ENCODE data around the gene VGLL2.

Gene VGLL2

DNA sequence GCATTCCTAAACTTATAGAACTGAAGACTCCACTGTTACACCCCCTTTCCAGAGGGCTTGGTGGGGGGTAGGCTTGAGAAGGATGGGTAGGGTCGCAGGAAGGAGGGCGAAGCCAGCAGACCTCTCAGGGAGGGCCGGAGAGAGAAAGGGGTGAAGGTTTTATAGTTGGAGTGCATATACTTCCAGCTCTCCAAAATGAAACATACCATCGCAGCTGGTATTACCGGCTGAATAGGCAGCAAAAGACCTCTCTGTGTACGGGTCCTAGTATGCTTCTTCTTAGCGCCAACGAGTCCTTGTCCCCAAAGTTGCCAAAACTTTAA lies 1.0 kb upstream of the VGLL2 start:
- peak overlapping the region; percentile 33 for H3K4me3 ChIP-seq (ENCODE audit: insufficient read length, low read depth)
- no peak for DNase-seq (ENCODE audit: low read depth, low spot score)

GRCh38 chr6:117264692-117265409 lies 507 bp upstream of the VGLL2 start:
- peaks cover 79% of the 10 kb centered on the region for H3K27me3 ChIP-seq (ENCODE audit: insufficient read depth, insufficient read length)

More for the DNA sequence above, 1.0 kb upstream of the VGLL2 start:
- no peak for TF ChIP-seq SUZ12 (IDR thresholded peaks at IDR 0.05; ENCODE audit: extremely low read depth, insufficient read depth, insufficient read length)
- no peak for TF ChIP-seq YY1 (IDR thresholded peaks at IDR 0.05; ENCODE audit: insufficient read depth, insufficient read length)
- no peak for TF ChIP-seq ZNF274 (IDR thresholded peaks at IDR 0.05; ENCODE audit: low read depth, low read length)
- no peaks in the 10 kb centered on the region for H3K36me3 ChIP-seq (ENCODE audit: insufficient read depth, insufficient read length, low read length)
- no peak overlapping the region for H3K9ac ChIP-seq (ENCODE audit: insufficient read length, low read depth)
- H3K9me3 ChIP-seq (ENCODE audit: insufficient read depth, low read length): no peaks in the 10 kb centered on the region
- no peaks in the 10 kb centered on the region for H3K4me1 ChIP-seq (ENCODE audit: insufficient read depth, insufficient read length)
- H3K27me3 ChIP-seq (ENCODE audit: insufficient read depth, insufficient read length): peaks cover 74% of the 10 kb centered on the region

GRCh38 chr6:117266257-117267053 lies 1.1 kb downstream of the VGLL2 start:
- Histone ChIP-seq H3K9ac (ENCODE audit: insufficient read length, low read depth) (peak overlapping the region; percentile 74), H3K27me3 (ENCODE audit: insufficient read depth, insufficient read length) (peaks cover 94% of the 10 kb centered on the region), H3K4me1 (ENCODE audit: insufficient read depth, insufficient read length) (no peaks in the 10 kb centered on the region), H3K9me3 (ENCODE audit: insufficient read depth, low read length) (no peaks in the 10 kb centered on the region), H3K4me3 (ENCODE audit: insufficient read length, low read depth) (peak overlapping the region; percentile 43), H3K36me3 (ENCODE audit: insufficient read depth, insufficient read length, low read length) (no peaks in the 10 kb centered on the region)
- TF ChIP-seq YY1 (IDR thresholded peaks at IDR 0.05; ENCODE audit: insufficient read depth, insufficient read length) (no peak), SUZ12 (IDR thresholded peaks at IDR 0.05; ENCODE audit: extremely low read depth, insufficient read depth, insufficient read length) (peak; percentile 4)
- DNase-seq (ENCODE audit: low read depth, low spot score): no peak

More at GRCh38 chr6:117264692-117265409, 507 bp upstream of the VGLL2 start:
- Histone ChIP-seq H3K9ac (ENCODE audit: insufficient read length, low read depth) (peak overlapping the region; percentile 67), H3K9me3 (ENCODE audit: insufficient read depth, low read length) (no peaks in the 10 kb centered on the region), H3K36me3 (ENCODE audit: insufficient read depth, insufficient read length, low read length) (no peaks in the 10 kb centered on the region), H3K4me3 (ENCODE audit: insufficient read length, low read depth) (peak overlapping the region; percentile 33), H3K4me1 (ENCODE audit: insufficient read depth, insufficient read length) (no peaks in the 10 kb centered on the region)
- no peak for DNase-seq (ENCODE audit: low read depth, low spot score)
- TF ChIP-seq ZNF274 (IDR thresholded peaks at IDR 0.05; ENCODE audit: low read depth, low read length): no peak
- no peak for TF ChIP-seq YY1 (IDR thresholded peaks at IDR 0.05; ENCODE audit: insufficient read depth, insufficient read length)
- TF ChIP-seq SUZ12 (IDR thresholded peaks at IDR 0.05; ENCODE audit: extremely low read depth, insufficient read depth, insufficient read length): no peak

- DNase-seq (ENCODE audit: low read depth, low spot score): no peak
- H3K27me3 ChIP-seq (ENCODE audit: insufficient read depth, insufficient read length): peaks cover 98% of the 10 kb centered on the region
- no peaks in the 10 kb centered on the region for H3K4me1 ChIP-seq (ENCODE audit: insufficient read depth, insufficient read length)
- TF ChIP-seq SUZ12 (IDR thresholded peaks at IDR 0.05; ENCODE audit: extremely low read depth, insufficient read depth, insufficient read length): no peak
- no peak for TF ChIP-seq ZNF274 (IDR thresholded peaks at IDR 0.05; ENCODE audit: low read depth, low read length)
- no peak for TF ChIP-seq YY1 (IDR thresholded peaks at IDR 0.05; ENCODE audit: insufficient read depth, insufficient read length)
- no peak overlapping the region for H3K9ac ChIP-seq (ENCODE audit: insufficient read length, low read depth)
- no peaks in the 10 kb centered on the region for H3K9me3 ChIP-seq (ENCODE audit: insufficient read depth, low read length)
- no peak overlapping the region for H3K4me3 ChIP-seq (ENCODE audit: insufficient read length, low read depth)
- H3K36me3 ChIP-seq (ENCODE audit: insufficient read depth, insufficient read length, low read length): no peaks in the 10 kb centered on the region
Observed at GRCh38 chr6:117267054-117267347, 1.6 kb downstream of the VGLL2 start.

- Histone ChIP-seq H3K36me3 (ENCODE audit: insufficient read depth, insufficient read length, low read length) (no peaks in the 10 kb centered on the region), H3K9me3 (ENCODE audit: insufficient read depth, low read length) (no peaks in the 10 kb centered on the region), H3K9ac (ENCODE audit: insufficient read length, low read depth) (no peak overlapping the region), H3K4me1 (ENCODE audit: insufficient read depth, insufficient read length) (no peaks in the 10 kb centered on the region), H3K4me3 (ENCODE audit: insufficient read length, low read depth) (no peak overlapping the region), H3K27me3 (ENCODE audit: insufficient read depth, insufficient read length) (peaks cover 98% of the 10 kb centered on the region)
- no peak for TF ChIP-seq ZNF274 (IDR thresholded peaks at IDR 0.05; ENCODE audit: low read depth, low read length)
- TF ChIP-seq YY1 (IDR thresholded peaks at IDR 0.05; ENCODE audit: insufficient read depth, insufficient read length): no peak
- TF ChIP-seq SUZ12 (IDR thresholded peaks at IDR 0.05; ENCODE audit: extremely low read depth, insufficient read depth, insufficient read length): no peak
- no peak for DNase-seq (ENCODE audit: low read depth, low spot score)
Observed at GRCh38 chr6:117267766-117268534, 2.6 kb downstream of the VGLL2 start.

- H3K4me3 ChIP-seq (ENCODE audit: insufficient read length, low read depth): no peak overlapping the region
- TF ChIP-seq SUZ12 (IDR thresholded peaks at IDR 0.05; ENCODE audit: extremely low read depth, insufficient read depth, insufficient read length) (no peak), YY1 (IDR thresholded peaks at IDR 0.05; ENCODE audit: insufficient read depth, insufficient read length) (no peak), ZNF274 (IDR thresholded peaks at IDR 0.05; ENCODE audit: low read depth, low read length) (no peak)
- no peaks in the 10 kb centered on the region for H3K36me3 ChIP-seq (ENCODE audit: insufficient read depth, insufficient read length, low read length)
- DNase-seq (ENCODE audit: low read depth, low spot score): no peak
- no peaks in the 10 kb centered on the region for H3K4me1 ChIP-seq (ENCODE audit: insufficient read depth, insufficient read length)
- H3K9me3 ChIP-seq (ENCODE audit: insufficient read depth, low read length): no peaks in the 10 kb centered on the region
- H3K27me3 ChIP-seq (ENCODE audit: insufficient read depth, insufficient read length): peaks cover 94% of the 10 kb centered on the region
- no peak overlapping the region for H3K9ac ChIP-seq (ENCODE audit: insufficient read length, low read depth)
Observed at GRCh38 chr6:117268924-117269323, 3.6 kb downstream of the VGLL2 start.

DNA sequence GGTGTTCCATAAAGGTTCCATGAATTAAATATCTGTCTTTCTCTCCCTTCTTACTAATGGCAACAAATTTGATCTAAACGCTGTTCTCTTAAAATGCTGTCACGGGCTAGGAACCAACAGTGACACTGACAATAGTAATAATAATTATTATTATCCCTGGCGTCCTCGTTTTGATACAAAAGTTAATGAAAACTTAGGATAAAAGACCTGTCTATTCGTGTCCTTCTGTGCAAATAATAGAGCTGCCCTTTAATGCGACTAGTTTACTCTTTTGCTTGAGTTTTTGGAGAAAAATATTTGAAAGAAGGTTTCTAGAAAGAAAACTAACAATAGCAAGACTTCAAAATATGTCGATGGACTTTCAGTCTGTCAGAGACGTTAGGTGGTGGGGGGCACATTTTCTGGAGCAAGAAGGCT lies 4.3 kb downstream of the VGLL2 start:
- H3K27me3 ChIP-seq (ENCODE audit: insufficient read depth, insufficient read length): peaks cover 89% of the 10 kb centered on the region
- H3K9me3 ChIP-seq (ENCODE audit: insufficient read depth, low read length): no peaks in the 10 kb centered on the region
- peak overlapping the region; percentile 43 for H3K4me3 ChIP-seq (ENCODE audit: insufficient read length, low read depth)
- no peak for TF ChIP-seq SUZ12 (IDR thresholded peaks at IDR 0.05; ENCODE audit: extremely low read depth, insufficient read depth, insufficient read length)
- no peak for TF ChIP-seq YY1 (IDR thresholded peaks at IDR 0.05; ENCODE audit: insufficient read depth, insufficient read length)
- TF ChIP-seq ZNF274 (IDR thresholded peaks at IDR 0.05; ENCODE audit: low read depth, low read length): no peak
- no peaks in the 10 kb centered on the region for H3K36me3 ChIP-seq (ENCODE audit: insufficient read depth, insufficient read length, low read length)
- H3K9ac ChIP-seq (ENCODE audit: insufficient read length, low read depth): peak overlapping the region; percentile 24
- H3K4me1 ChIP-seq (ENCODE audit: insufficient read depth, insufficient read length): no peaks in the 10 kb centered on the region
- DNase-seq (ENCODE audit: low read depth, low spot score): no peak

Data from NT2/D1 (cell line).